Panc1 (cell line): ENCODE data around the gene NUDT17. TPM values are rescaled to one million over a fixed set of nuclear protein-coding genes. Genes with fewer than 3 reads are reported as not detected.
A peak's percentile ranks its signal among the peaks of the same experiment; 100 is the strongest.
"Not testable (repeated sequence)": the region's sequence is repeated elsewhere in the genome, so short reads cannot be mapped to it uniquely, and the experiment has no call there.

ENCODE experiments used
- ATAC-seq: fragments of 200-7000 bp; cut with Tn5 transposase; 2 replicates; pipeline ENCODE4 v1.9.1; 2020; ENCODE audit warnings: mild to moderate bottlenecking, moderate library complexity
- BruUV-seq: library from RNA; stranded (reverse); fragments of 400-500 nt; replicated peaks from 2 replicates; lab custom pipeline; 2021; lab: Mats Ljungman, UMichigan
- CTCF ChIA-PET: fragments of 300-600 bp; sonication (Branson Sonifier 250); formaldehyde crosslinking; loops from one replicate; lab custom pipeline; 2022; ENCODE audit warnings: antibody characterized with exemption; lab: Charles Lee
- POLR2A ChIA-PET: fragments of 300-600 bp; sonication (Branson Sonifier 250); formaldehyde crosslinking; loops from one replicate; lab custom pipeline; 2022; ENCODE audit warnings: antibody characterized with exemption; lab: Charles Lee
- DNase-seq: peaks from one replicate; pipeline ENCODE4 v3.0.0-alpha.2; 2010; ENCODE audit warnings: low read depth, low spot score
- H3K27ac ChIP-seq: 2 replicates; pipeline ENCODE4 v1.5.1; 2011; ENCODE audit warnings: mild to moderate bottlenecking, low read length, inconsistent platforms
- H3K27me3 ChIP-seq: fragments of 200-500 bp; sonication (Bioruptor generic); 2 replicates; pipeline ENCODE4 v1.6.0; 2014; ENCODE audit warnings: low read length, inconsistent platforms; ENCODE audit not compliant: control insufficient read depth, insufficient read depth
- H3K36me3 ChIP-seq: fragments of 200-500 bp; sonication (Bioruptor generic); 2 replicates; pipeline ENCODE4 v1.5.1; 2014; ENCODE audit warnings: inconsistent platforms, mild to moderate bottlenecking, low read length, moderate library complexity; ENCODE audit not compliant: control insufficient read depth, insufficient read depth
- H3K4me1 ChIP-seq: 2 replicates; pipeline ENCODE4 v1.5.1; 2011; ENCODE audit warnings: inconsistent platforms, mild to moderate bottlenecking, low read length, moderate library complexity; ENCODE audit not compliant: control insufficient read depth, insufficient read depth
- H3K4me3 ChIP-seq, 2 experiments: 2 replicates each; pipeline ENCODE4 v1.5.1; 2011 to 2012; ENCODE audit warnings: low read depth in 2 of 2, low read length in 2 of 2, mild to moderate bottlenecking in 2 of 2, inconsistent platforms in 1 of 2, moderate library complexity in 1 of 2
- H3K9me3 ChIP-seq: fragments of 200-500 bp; sonication (Bioruptor generic); 2 replicates; pipeline ENCODE4 v1.5.1; 2014; ENCODE audit warnings: low read depth, mild to moderate bottlenecking, inconsistent platforms, low read length, moderate library complexity; ENCODE audit not compliant: control insufficient read depth, insufficient read depth
- CTCF ChIP-seq: fragments of 450-650 bp; IDR thresholded peaks from 2 replicates; pipeline ENCODE4 v1.5.1; 2017; ENCODE audit warnings: mild to moderate bottlenecking
- POLR2AphosphoS5 ChIP-seq: IDR thresholded peaks from 2 replicates; pipeline ENCODE4 v1.6.1; 2012; ENCODE audit warnings: mild to moderate bottlenecking, low read depth, low read length, moderate library complexity
- REST ChIP-seq, 2 experiments: IDR thresholded peaks; 2 replicates each; pipeline ENCODE4 v1.6.1; 2011 to 2012; ENCODE audit warnings: low read depth in 2 of 2, control low read depth in 1 of 2, low read length in 1 of 2, mild to moderate bottlenecking in 1 of 2, moderate library complexity in 1 of 2; ENCODE audit not compliant: insufficient read depth in 1 of 2
- SIN3A ChIP-seq: IDR thresholded peaks from 2 replicates; pipeline ENCODE4 v1.6.1; 2012; ENCODE audit warnings: low read depth, mild to moderate bottlenecking, low read length, moderate library complexity, borderline replicate concordance; ENCODE audit not compliant: insufficient read depth
- TCF7L2 ChIP-seq: IDR thresholded peaks from 2 replicates; pipeline ENCODE4 v1.6.1; 2011; ENCODE audit warnings: mild to moderate bottlenecking, low read depth, low read length, inconsistent platforms
- in situ Hi-C: cut with HindIII; loops from 2 replicates; pipeline ENCODE4 v1.10.0; 2016; ENCODE audit warnings: low sequenced_read_pairs, low pct_unique_long_range_greater_than_20kb
- intact Hi-C: fragments of 100-400 bp; cut with micrococcal nuclease; formaldehyde crosslinking; loops from one replicate; pipeline ENCODE4 v1.10.0; 2022; ENCODE audit not compliant: unreplicated experiment
- total RNA-seq: library from RNA; stranded (reverse); gene quantifications from one replicate; pipeline ENCODE4 v1.2.1, GENCODE V29; 2021; ENCODE audit not compliant: unreplicated experiment

Gene NUDT17
- total RNA-seq, 1 experiment from 2014 or later = 3.7 TPM

GRCh38 chr1:145822779-145823331 lies 22.6 kb upstream of the NUDT17 start:
- Histone ChIP-seq H3K4me1 (peaks cover 11% of the 10 kb centered on the region; the same call in 1 of the 2 replicates), H3K4me3 (peak overlapping the region; percentile 17 to 37)
- H3K36me3 ChIP-seq, ATAC-seq, H3K27me3 ChIP-seq, in situ Hi-C loops, BruUV-seq, POLR2A ChIA-PET, H3K27ac ChIP-seq, intact Hi-C loops, H3K9me3 ChIP-seq, DNase-seq, CTCF ChIA-PET: not testable (repeated sequence)

GRCh38 chr1:145823565-145824498 lies 21.6 kb upstream of the NUDT17 start, which contains the start of the genes POLR3C and RNF115:
TSS of gene POLR3C (plus strand) at chr1:145824200. CDS start at chr1:145825777, 1,577 bp downstream.
TSS of gene RNF115 (minus strand) at chr1:145824095. CDS start at chr1:145823873, 222 bp downstream.
- in situ Hi-C loops = no loop called here
- ChIA-PET CTCF (interaction anchor here (0.9 kb wide), 1 partner anchor 95 kb away, joined by 3 read pairs; the partner anchor contains the start of gene PEX11B), POLR2A (interaction anchor here (0.6 to 0.7 kb wide), 4 partner anchors 17 to 166 kb away, joined by 3 to 5 read pairs (median 3); partner anchors contain the start of gene PIAS3)
- peak within 1 kb of the TSS; percentile 99 for H3K27ac ChIP-seq
- TF ChIP-seq POLR2AphosphoS5 = peak; percentile 79; the same call in 1 of the 2 replicates
- peak; percentile 76 for TF ChIP-seq TCF7L2
- TF ChIP-seq SIN3A = no peak; the same call in 1 of the 2 replicates
- TF ChIP-seq CTCF = no peak
- TSS peak; percentile 66 for BruUV-seq
- DNase-seq = no peak
- intact Hi-C loops = no loop called here
- H3K36me3 ChIP-seq = peaks cover 13% of the 10 kb centered on the region
- peaks cover 11% of the 10 kb centered on the region; the same call in 1 of the 2 replicates for H3K4me1 ChIP-seq
- peak; percentile 97 for ATAC-seq
- no peaks in the 10 kb centered on the region for H3K9me3 ChIP-seq
- no peaks in the 10 kb centered on the region for H3K27me3 ChIP-seq
- peak within 1 kb of the TSS; percentile 95 to 99 for H3K4me3 ChIP-seq

- BruUV-seq = TSS peak; percentile 78
Observed at GRCh38 chr1:145824499-145824842, 21.0 kb upstream of the NUDT17 start.

More at GRCh38 chr1:145824499-145824842, 21.0 kb upstream of the NUDT17 start:
- Histone ChIP-seq H3K27me3 (no peaks in the 10 kb centered on the region), H3K4me3 (peak overlapping the region; percentile 95 to 99), H3K4me1 (peaks cover 11% of the 10 kb centered on the region; the same call in 1 of the 2 replicates), H3K36me3 (peaks cover 19% of the 10 kb centered on the region), H3K9me3 (no peaks in the 10 kb centered on the region), H3K27ac (peak overlapping the region; percentile 99)
- no peak for ATAC-seq
- CTCF ChIA-PET = interaction anchor here (0.6 kb wide), 1 partner anchor 33 kb away, joined by 3 read pairs; no protein-coding TSS in a partner anchor
- in situ Hi-C loops (no loop called here), intact Hi-C loops (no loop called here)
- TF ChIP-seq REST (IDR thresholded peaks at IDR 0.05; ENCODE audit: insufficient read depth in 1 of 2, low read depth in 2 of 2, low read length in 1 of 2) (no peak), CTCF (no peak), POLR2AphosphoS5 (no peak), TCF7L2 (no peak)
- no peak for DNase-seq
- POLR2A ChIA-PET = interaction anchor here (0.6 kb wide), 1 partner anchor 166 kb away, joined by 5 read pairs; no protein-coding TSS in a partner anchor
